Nephron (organoid): ENCODE data around the gene NEGR1.

Source experiments
- H3K27ac Mint-ChIP-seq, 3 experiments: 2 replicates each; pipeline ENCODE4 v1.8.0; 2020; ENCODE audit warnings: mixed read lengths in 3 of 3, mild to moderate bottlenecking in 2 of 3, moderate library complexity in 1 of 3
- H3K27me3 Mint-ChIP-seq: 2 replicates; pipeline ENCODE4 v1.8.0; 2021; ENCODE audit warnings: low read depth, mild to moderate bottlenecking, moderate library complexity, mixed read lengths
- H3K36me3 Mint-ChIP-seq: 2 replicates; pipeline ENCODE4 v1.8.0; 2020; ENCODE audit warnings: low read depth, mixed read lengths
- H3K4me1 Mint-ChIP-seq: 2 replicates; pipeline ENCODE4 v1.8.0; 2020; ENCODE audit warnings: mixed read lengths
- H3K4me3 Mint-ChIP-seq, 3 experiments: 2 replicates each; pipeline ENCODE4 v1.8.0; 2020; ENCODE audit warnings: mild to moderate bottlenecking in 3 of 3, mixed read lengths in 3 of 3, moderate library complexity in 2 of 3
- H3K9me3 Mint-ChIP-seq: 2 replicates; pipeline ENCODE4 v1.8.0; 2020; ENCODE audit warnings: mixed read lengths
- TF ChIP-seq, protein P1 (sequence below), 3 experiments: fragments of 200-600 bp; sonication (generic); IDR thresholded peaks; one replicate each; pipeline ENCODE4 v1.5.0; 2021; ENCODE audit warnings: antibody characterized with exemption in 3 of 3; ENCODE audit not compliant: unreplicated experiment in 3 of 3

NEGR1 gene

DNA sequence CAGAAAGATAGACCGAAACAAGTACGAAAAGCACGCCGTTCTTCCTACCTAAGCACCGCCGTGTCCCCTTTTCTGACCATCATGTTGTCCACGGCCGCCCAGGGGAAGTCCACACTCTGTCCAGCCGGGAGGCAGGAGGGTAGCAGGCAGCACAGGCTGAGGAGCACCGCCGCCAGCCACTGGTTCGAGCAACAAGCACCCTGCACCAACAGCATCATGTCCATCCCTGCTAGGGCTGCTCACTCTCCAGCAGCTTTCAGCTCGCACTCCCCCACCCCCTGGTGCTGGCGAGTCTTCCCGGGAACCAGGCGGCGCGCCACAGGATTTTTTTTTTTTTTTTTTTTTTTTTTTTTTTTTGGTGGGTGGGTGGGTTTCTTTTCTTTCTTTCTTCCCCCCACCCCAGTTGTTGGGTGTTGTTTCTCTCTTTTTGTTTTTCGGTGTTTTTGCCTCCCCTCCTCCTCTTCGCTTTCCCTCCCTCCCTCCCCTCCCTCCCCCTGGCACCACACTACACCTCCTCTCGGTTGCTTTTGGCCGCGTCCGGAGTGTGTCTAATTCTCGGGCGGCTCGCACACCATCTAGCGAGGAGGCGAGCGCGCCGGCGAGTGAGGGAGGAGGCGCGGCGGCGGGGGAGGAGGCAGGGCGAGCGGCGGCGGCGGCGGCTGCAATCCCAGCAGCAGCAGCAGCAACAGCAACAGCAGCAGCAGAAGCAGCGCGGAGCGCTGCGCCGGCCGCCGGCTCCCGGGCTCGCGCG lies at the start of gene NEGR1:
Gene NEGR1 (minus strand): TSS at position 269 of the 751 bp plus-strand sequence.
- TF ChIP-seq, protein P1, sequence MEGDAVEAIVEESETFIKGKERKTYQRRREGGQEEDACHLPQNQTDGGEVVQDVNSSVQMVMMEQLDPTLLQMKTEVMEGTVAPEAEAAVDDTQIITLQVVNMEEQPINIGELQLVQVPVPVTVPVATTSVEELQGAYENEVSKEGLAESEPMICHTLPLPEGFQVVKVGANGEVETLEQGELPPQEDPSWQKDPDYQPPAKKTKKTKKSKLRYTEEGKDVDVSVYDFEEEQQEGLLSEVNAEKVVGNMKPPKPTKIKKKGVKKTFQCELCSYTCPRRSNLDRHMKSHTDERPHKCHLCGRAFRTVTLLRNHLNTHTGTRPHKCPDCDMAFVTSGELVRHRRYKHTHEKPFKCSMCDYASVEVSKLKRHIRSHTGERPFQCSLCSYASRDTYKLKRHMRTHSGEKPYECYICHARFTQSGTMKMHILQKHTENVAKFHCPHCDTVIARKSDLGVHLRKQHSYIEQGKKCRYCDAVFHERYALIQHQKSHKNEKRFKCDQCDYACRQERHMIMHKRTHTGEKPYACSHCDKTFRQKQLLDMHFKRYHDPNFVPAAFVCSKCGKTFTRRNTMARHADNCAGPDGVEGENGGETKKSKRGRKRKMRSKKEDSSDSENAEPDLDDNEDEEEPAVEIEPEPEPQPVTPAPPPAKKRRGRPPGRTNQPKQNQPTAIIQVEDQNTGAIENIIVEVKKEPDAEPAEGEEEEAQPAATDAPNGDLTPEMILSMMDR (IDR thresholded peaks at IDR 0.05; ENCODE audit: unreplicated experiment in 3 of 3): no peak
- Mint-ChIP-seq H3K4me3 (no peak within 1 kb of the TSS), H3K27ac (peak within 1 kb of the TSS in 2 of 3 experiments; percentile 69 to 81), H3K36me3 (no peaks in the 10 kb centered on the region), H3K9me3 (no peaks in the 10 kb centered on the region), H3K27me3 (peaks cover 27% of the 10 kb centered on the region), H3K4me1 (peaks cover 7% of the 10 kb centered on the region)

DNA sequence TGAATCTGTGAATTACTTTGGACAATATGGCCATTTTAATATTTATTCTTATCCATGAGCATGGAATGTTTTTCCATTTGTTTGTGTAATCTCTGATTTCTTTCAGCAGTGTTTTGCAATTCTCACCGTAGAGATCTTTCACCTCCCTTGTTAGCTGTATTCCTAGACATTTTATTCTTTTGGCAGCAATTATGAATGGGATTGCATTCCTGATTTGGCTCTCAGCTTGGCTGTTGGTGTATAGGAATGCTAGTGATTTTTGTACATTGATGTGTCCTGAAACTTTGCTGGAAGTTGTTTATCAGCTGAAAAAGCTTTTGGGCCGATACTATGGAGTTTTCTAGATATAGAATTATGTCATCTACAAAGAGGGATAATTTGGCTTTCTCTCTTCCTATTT lies 44.2 kb upstream of the NEGR1 start:
- H3K27ac Mint-ChIP-seq: no peak overlapping the region
- H3K36me3 Mint-ChIP-seq: no peaks in the 10 kb centered on the region
- no peaks in the 10 kb centered on the region for H3K4me1 Mint-ChIP-seq
- no peaks in the 10 kb centered on the region for H3K9me3 Mint-ChIP-seq
- H3K4me3 Mint-ChIP-seq: no peak overlapping the region
- H3K27me3 Mint-ChIP-seq: no peaks in the 10 kb centered on the region
- TF ChIP-seq, protein P1 (IDR thresholded peaks at IDR 0.05; ENCODE audit: unreplicated experiment in 3 of 3): no peak

DNA sequence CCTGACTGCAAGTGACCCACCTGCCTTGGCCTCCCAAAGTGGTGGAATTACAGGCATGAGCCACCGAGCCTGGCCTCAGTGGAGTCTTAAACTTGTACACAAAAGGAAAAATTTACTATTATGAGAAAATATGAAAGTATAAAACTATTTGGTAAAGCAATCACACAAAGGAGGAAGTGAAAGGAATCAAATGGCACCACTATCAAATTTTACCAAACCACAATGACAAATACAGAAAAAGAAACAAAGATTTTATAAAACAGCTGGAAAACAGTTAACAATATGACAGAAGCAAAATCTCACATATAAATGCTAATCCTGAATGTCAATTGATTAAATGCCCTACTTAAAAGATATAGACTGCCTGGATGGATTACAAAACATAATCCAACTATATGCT lies 42.1 kb upstream of the NEGR1 start:
- Mint-ChIP-seq H3K27me3 (no peaks in the 10 kb centered on the region), H3K27ac (no peak overlapping the region), H3K4me3 (no peak overlapping the region), H3K36me3 (no peaks in the 10 kb centered on the region), H3K9me3 (no peaks in the 10 kb centered on the region), H3K4me1 (no peaks in the 10 kb centered on the region)
- TF ChIP-seq, protein P1 (IDR thresholded peaks at IDR 0.05; ENCODE audit: unreplicated experiment in 3 of 3): no peak

DNA sequence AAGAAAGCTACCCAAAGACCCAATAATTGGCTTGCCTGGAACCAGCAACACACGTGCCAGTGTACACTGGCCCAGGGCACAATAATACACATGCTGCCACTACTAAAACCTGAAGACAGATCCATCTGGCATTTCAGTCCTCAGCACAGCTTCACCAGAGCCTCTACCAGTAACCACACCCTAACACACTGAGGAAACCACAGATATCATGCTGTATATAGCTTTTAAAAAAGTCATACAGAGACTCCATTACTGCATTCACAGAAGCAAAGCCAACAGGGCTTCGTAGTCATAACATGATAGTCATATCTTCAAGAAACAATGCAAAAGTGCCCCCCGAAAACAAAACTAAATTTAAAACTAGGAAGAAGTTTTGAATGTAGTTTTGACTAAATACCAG lies 40.6 kb upstream of the NEGR1 start:
- TF ChIP-seq, protein P1 (IDR thresholded peaks at IDR 0.05; ENCODE audit: unreplicated experiment in 3 of 3): no peak
- no peak overlapping the region for H3K27ac Mint-ChIP-seq
- no peaks in the 10 kb centered on the region for H3K4me1 Mint-ChIP-seq
- no peaks in the 10 kb centered on the region for H3K27me3 Mint-ChIP-seq
- H3K4me3 Mint-ChIP-seq: no peak overlapping the region
- H3K9me3 Mint-ChIP-seq: no peaks in the 10 kb centered on the region
- no peaks in the 10 kb centered on the region for H3K36me3 Mint-ChIP-seq

DNA sequence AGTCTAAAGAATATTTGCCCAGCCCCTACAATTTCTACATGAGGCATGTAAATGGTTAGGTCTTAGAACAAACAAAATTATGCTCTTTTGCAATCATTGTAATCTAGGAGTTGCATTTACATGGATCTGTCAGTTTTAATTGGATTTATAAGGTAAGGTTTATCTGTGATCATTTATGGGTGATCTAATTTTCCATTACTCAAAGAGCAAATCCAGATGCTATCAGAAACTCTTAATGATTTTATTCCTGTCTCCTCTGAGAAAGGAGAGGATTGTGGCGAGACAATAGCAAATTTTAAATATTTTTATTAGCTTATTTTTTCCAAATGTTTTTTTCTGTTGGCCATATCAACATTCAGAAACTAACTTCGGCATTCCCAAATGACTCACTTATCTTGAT lies 14.2 kb upstream of the NEGR1 start:
- no peaks in the 10 kb centered on the region for H3K36me3 Mint-ChIP-seq
- no peak overlapping the region for H3K4me3 Mint-ChIP-seq
- no peaks in the 10 kb centered on the region for H3K4me1 Mint-ChIP-seq
- H3K27ac Mint-ChIP-seq: no peak overlapping the region
- TF ChIP-seq, protein P1 (IDR thresholded peaks at IDR 0.05; ENCODE audit: unreplicated experiment in 3 of 3): no peak
- no peaks in the 10 kb centered on the region for H3K9me3 Mint-ChIP-seq
- H3K27me3 Mint-ChIP-seq: no peaks in the 10 kb centered on the region

DNA sequence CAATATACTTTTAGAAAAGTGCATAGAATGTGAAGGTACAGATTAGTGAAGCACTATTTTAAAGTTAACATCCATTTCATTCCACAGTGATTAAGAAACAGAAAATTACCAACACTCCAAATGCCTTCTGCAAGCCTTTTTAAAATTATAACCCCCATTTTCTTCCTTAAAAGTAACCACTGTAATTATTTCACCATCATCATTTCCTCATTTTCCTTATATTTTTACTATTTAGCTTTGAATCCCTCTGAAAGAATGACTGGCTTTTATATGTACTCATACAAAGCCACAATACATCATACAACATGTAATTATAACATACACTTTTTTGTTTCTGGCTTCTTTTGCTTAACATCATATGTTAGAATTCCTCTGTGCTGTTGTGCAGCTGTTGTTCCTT lies 6.5 kb upstream of the NEGR1 start:
- H3K9me3 Mint-ChIP-seq: no peaks in the 10 kb centered on the region
- H3K36me3 Mint-ChIP-seq: no peaks in the 10 kb centered on the region
- peaks cover 4% of the 10 kb centered on the region for H3K27me3 Mint-ChIP-seq

More for the DNA sequence above, 6.5 kb upstream of the NEGR1 start:
- no peak overlapping the region for H3K4me3 Mint-ChIP-seq
- no peak overlapping the region for H3K27ac Mint-ChIP-seq
- TF ChIP-seq, protein P1 (IDR thresholded peaks at IDR 0.05; ENCODE audit: unreplicated experiment in 3 of 3): no peak
- H3K4me1 Mint-ChIP-seq: no peaks in the 10 kb centered on the region
